Breast epithelium (tissue), 4 donors: ENCODE measurements around the gene DSTYK. TPM values are rescaled to one million over a fixed set of nuclear protein-coding genes. Genes with fewer than 3 reads are reported as not detected.

ENCODE experiments used
- DNase-seq, 2 donors: peaks; one replicate each; pipeline ENCODE4 v3.0.0-alpha.2; 2019; ENCODE audit warnings: low spot score in 2 of 2
- H3K27ac ChIP-seq, 2 donors: fragments of 200-600 bp; sonication (generic) in 1 of 2; one replicate each; pipeline ENCODE4 v1.5.1; 2016 to 2019; ENCODE audit warnings: mild to moderate bottlenecking in 1 of 2
- H3K27me3 ChIP-seq, 2 donors: fragments of 200-600 bp; sonication (generic) in 1 of 2; one replicate each; pipeline versions ENCODE4 v1.5.1 to v1.6.0; 2017 to 2019; ENCODE audit warnings: control low read depth in 1 of 2, mild to moderate bottlenecking in 1 of 2
- H3K36me3 ChIP-seq: fragments of 200-600 bp; one replicate; pipeline ENCODE4 v1.5.1; 2019
- H3K4me1 ChIP-seq, 2 donors: fragments of 200-600 bp; sonication (generic); one replicate each; pipeline ENCODE4 v1.5.1; 2016 to 2019; ENCODE audit warnings: control low read depth in 1 of 2
- H3K4me3 ChIP-seq, 3 donors: fragments of 200-600 bp; sonication (generic); 1 replicate in 2 of 3; 2 replicates in 1 of 3; pipeline ENCODE4 v1.5.1; 2016 to 2019; ENCODE audit warnings: mild to moderate bottlenecking in 3 of 3, moderate library complexity in 2 of 3
- H3K9me3 ChIP-seq, 2 donors: fragments of 200-600 bp; sonication (generic) in 1 of 2; one replicate each; pipeline ENCODE4 v1.5.1; 2016 to 2019; ENCODE audit warnings: control low read depth in 1 of 2
- POLR2A ChIP-seq: fragments of 450-650 bp; IDR thresholded peaks from one replicate; pipeline ENCODE4 v1.6.1; 2016; ENCODE audit warnings: antibody characterized with exemption, mild to moderate bottlenecking, moderate library complexity
- POLR2AphosphoS5 ChIP-seq, 3 donors: sonication (generic); formaldehyde crosslinking; IDR thresholded peaks; one replicate each; pipeline ENCODE4 v1.6.1; 2017; ENCODE audit warnings: antibody characterized with exemption in 3 of 3
- intact Hi-C: fragments of 100-400 bp; cut with DNase I; formaldehyde crosslinking; loops from one replicate; pipeline ENCODE4 v1.15.1; 2023; ENCODE audit warnings: low total_unique reads
- total RNA-seq, 3 donors: library from RNA; depleted of rRNA; stranded (reverse); fragments of >200 nt; gene quantifications; one replicate each; pipeline ENCODE4 v1.1.0, GENCODE V29; 2016
- TF ChIP-seq, protein P1 (sequence below), 3 donors: fragments of 450-650 bp; IDR thresholded peaks; one replicate each; pipeline ENCODE4 v1.5.1; 2016 to 2017; ENCODE audit warnings: antibody characterized with exemption in 3 of 3, mild to moderate bottlenecking in 3 of 3, moderate library complexity in 3 of 3

Gene DSTYK
- total RNA-seq, 3 donors from 2014 or later = 10.2 to 19.3 (median 12.5) TPM

DNA sequence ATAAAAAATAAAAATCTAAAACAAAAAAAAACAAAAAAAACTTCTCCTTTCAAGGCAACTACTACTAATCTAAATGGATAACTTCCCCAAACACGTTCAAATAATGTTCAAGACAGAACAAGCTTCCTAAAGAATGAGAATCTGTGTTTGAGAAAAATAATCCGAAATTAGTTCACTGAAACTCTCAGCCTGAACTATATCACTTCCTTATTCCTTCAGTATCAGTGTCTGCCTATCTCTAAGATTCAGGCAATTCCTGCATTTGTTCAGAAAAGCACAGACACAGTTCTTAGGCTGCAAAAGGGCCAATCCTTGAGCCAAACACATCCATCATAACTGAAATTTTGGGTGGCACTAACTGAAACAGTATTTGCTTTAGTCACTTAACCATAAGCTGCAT is 22.4 kb downstream of the DSTYK start:
- Histone ChIP-seq H3K4me3 (no peak overlapping the region), H3K4me1 (no peaks in the 10 kb centered on the region), H3K27ac (no peak overlapping the region), H3K9me3 (no peaks in the 10 kb centered on the region), H3K27me3 (no peaks in the 10 kb centered on the region), H3K36me3 (no peaks in the 10 kb centered on the region)
- TF ChIP-seq, protein P1, sequence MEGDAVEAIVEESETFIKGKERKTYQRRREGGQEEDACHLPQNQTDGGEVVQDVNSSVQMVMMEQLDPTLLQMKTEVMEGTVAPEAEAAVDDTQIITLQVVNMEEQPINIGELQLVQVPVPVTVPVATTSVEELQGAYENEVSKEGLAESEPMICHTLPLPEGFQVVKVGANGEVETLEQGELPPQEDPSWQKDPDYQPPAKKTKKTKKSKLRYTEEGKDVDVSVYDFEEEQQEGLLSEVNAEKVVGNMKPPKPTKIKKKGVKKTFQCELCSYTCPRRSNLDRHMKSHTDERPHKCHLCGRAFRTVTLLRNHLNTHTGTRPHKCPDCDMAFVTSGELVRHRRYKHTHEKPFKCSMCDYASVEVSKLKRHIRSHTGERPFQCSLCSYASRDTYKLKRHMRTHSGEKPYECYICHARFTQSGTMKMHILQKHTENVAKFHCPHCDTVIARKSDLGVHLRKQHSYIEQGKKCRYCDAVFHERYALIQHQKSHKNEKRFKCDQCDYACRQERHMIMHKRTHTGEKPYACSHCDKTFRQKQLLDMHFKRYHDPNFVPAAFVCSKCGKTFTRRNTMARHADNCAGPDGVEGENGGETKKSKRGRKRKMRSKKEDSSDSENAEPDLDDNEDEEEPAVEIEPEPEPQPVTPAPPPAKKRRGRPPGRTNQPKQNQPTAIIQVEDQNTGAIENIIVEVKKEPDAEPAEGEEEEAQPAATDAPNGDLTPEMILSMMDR (IDR thresholded peaks at IDR 0.05) = no peak
- TF ChIP-seq POLR2A = no peak
- TF ChIP-seq POLR2AphosphoS5 (IDR thresholded peaks at IDR 0.05) = no peak
- no peak for DNase-seq
- intact Hi-C loops = no loop called here

DNA sequence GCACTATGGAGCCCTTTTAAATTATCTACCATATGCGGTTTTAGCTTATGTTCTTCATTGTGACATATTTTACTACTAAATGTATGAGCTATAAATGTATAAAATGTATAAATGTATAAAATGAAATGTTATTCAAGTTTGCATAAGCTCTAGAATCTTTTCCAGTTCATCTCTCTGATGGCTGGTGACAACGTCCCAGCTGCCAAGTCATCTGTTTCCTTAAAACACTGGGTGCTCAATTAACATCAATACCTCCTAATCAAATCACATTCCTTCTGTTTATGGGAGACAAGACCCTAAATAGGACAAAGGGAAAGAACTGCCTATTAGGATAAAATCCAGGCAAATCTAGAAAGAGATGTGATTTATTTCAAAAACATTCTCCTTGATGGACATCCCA is 22.9 kb downstream of the DSTYK start:
- intact Hi-C loops = no loop called here
- Histone ChIP-seq H3K36me3 (no peaks in the 10 kb centered on the region), H3K4me1 (peaks cover 0 to 5% of the 10 kb centered on the region in 2 donors), H3K4me3 (no peak overlapping the region), H3K27ac (no peak overlapping the region), H3K27me3 (no peaks in the 10 kb centered on the region), H3K9me3 (no peaks in the 10 kb centered on the region)
- TF ChIP-seq POLR2A (no peak), POLR2AphosphoS5 (IDR thresholded peaks at IDR 0.05) (no peak)
- TF ChIP-seq, protein P1 (IDR thresholded peaks at IDR 0.05) = no peak
- no peak for DNase-seq

- Histone ChIP-seq H3K9me3 (no peaks in the 10 kb centered on the region), H3K4me1 (peaks cover 0 to 10% of the 10 kb centered on the region in 2 donors)
- intact Hi-C loops = no loop called here
Measured at GRCh38 chr1:205188098-205188497, 23.4 kb downstream of the DSTYK start.

DNA sequence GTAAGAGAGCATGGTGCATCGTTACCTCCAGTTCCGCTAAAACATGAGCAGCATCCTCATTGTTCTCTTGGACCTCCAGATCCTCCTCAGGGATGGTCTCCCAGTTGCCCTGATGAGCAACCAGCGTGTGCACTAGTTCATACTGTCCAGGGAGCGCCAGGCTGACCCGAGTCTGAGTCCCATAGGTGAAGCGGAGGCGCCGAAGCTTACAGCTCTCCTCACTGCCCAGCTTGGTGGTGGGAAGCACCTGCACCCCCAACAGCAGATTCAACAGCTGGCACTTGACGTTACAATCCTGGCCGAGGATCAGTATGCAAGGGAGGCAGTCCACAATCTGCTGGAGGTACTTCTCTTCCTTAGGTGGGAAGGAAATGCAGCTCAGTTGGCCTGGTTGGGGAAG is 24.1 kb downstream of the DSTYK start:
- intact Hi-C loops = no loop called here
- H3K27ac ChIP-seq = no peak overlapping the region

More at GRCh38 chr1:205188098-205188497, 23.4 kb downstream of the DSTYK start:
- TF ChIP-seq POLR2AphosphoS5 (IDR thresholded peaks at IDR 0.05) = no peak
- TF ChIP-seq, protein P1 (IDR thresholded peaks at IDR 0.05) = no peak
- Histone ChIP-seq H3K4me3 (no peak overlapping the region), H3K27ac (no peak overlapping the region), H3K27me3 (no peaks in the 10 kb centered on the region), H3K36me3 (no peaks in the 10 kb centered on the region)
- no peak for DNase-seq

DNA sequence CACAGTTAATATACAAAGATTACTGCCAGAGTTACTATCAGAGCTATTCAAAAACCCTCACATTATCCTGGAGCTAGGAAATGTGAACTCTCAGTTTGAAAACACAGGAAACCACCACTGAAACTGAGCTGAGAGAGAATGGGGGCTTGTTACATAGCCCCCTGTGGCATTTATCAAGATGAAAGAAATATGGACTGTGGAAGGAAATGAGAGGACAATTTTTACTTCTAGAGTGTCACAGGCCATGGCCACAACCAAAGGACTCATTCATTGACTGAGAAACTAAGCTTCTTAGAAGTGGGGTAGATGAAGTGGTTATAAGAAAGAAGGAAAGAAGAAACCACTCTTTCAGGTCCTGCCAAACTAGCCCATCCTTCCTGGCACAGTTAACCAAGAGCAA is 25.3 kb downstream of the DSTYK start:
- no peaks in the 10 kb centered on the region for H3K36me3 ChIP-seq
- no peak overlapping the region for H3K4me3 ChIP-seq
- H3K27ac ChIP-seq = no peak overlapping the region
- intact Hi-C loops = no loop called here
- TF ChIP-seq POLR2A = no peak
- TF ChIP-seq, protein P1 (IDR thresholded peaks at IDR 0.05) = no peak
- TF ChIP-seq POLR2AphosphoS5 (IDR thresholded peaks at IDR 0.05) = no peak
- peaks cover 0 to 11% of the 10 kb centered on the region in 2 donors for H3K4me1 ChIP-seq
- no peaks in the 10 kb centered on the region for H3K9me3 ChIP-seq
- no peaks in the 10 kb centered on the region for H3K27me3 ChIP-seq
- no peak for DNase-seq

More for the DNA sequence above, 24.1 kb downstream of the DSTYK start:
- TF ChIP-seq, protein P1 (IDR thresholded peaks at IDR 0.05) = no peak
- TF ChIP-seq POLR2A (no peak), POLR2AphosphoS5 (IDR thresholded peaks at IDR 0.05) (no peak)
- no peak overlapping the region for H3K4me3 ChIP-seq
- H3K9me3 ChIP-seq = no peaks in the 10 kb centered on the region
- DNase-seq = no peak
- peaks cover 0 to 11% of the 10 kb centered on the region in 2 donors for H3K4me1 ChIP-seq
- H3K27me3 ChIP-seq = no peaks in the 10 kb centered on the region
- no peaks in the 10 kb centered on the region for H3K36me3 ChIP-seq
